Breast epithelium (tissue), 3 donors: ENCODE results near the gene MYRF.

Experiments used
- CTCF ChIP-seq, 3 donors: fragments of 450-650 bp; IDR thresholded peaks; one replicate each; pipeline ENCODE4 v1.5.1; 2016 to 2017; ENCODE audit warnings: antibody characterized with exemption in 3 of 3, mild to moderate bottlenecking in 3 of 3, moderate library complexity in 3 of 3
- POLR2A ChIP-seq: fragments of 450-650 bp; IDR thresholded peaks from one replicate; pipeline ENCODE4 v1.6.1; 2016; ENCODE audit warnings: antibody characterized with exemption, mild to moderate bottlenecking, moderate library complexity
- POLR2AphosphoS5 ChIP-seq, 3 donors: sonication (generic); formaldehyde crosslinking; IDR thresholded peaks; one replicate each; pipeline ENCODE4 v1.6.1; 2017; ENCODE audit warnings: antibody characterized with exemption in 3 of 3

GRCh38 chr11:61702701-61703312, 49.6 kb upstream of the MYRF start:
- TF ChIP-seq CTCF (IDR thresholded peaks at IDR 0.05) (no peak), POLR2A (no peak), POLR2AphosphoS5 (IDR thresholded peaks at IDR 0.05) (no peak)
